ENCODE measurements around the gene AGRN.

Gene AGRN

GRCh38 chr1:1085171-1085841 is 65.4 kb downstream of the AGRN start:
- no peak for TF ChIP-seq CTCF (IDR thresholded peaks at IDR 0.05; ENCODE audit: insufficient read depth, low read length, missing control alignments)
- DNase-seq (ENCODE audit: low read depth, low spot score), result no peak
- no peak overlapping the region for H3K4me3 ChIP-seq (ENCODE audit: low read depth, low read length)
- CTCF ChIA-PET, result no interaction called here
- POLR2A ChIA-PET, result no interaction called here

DNA sequence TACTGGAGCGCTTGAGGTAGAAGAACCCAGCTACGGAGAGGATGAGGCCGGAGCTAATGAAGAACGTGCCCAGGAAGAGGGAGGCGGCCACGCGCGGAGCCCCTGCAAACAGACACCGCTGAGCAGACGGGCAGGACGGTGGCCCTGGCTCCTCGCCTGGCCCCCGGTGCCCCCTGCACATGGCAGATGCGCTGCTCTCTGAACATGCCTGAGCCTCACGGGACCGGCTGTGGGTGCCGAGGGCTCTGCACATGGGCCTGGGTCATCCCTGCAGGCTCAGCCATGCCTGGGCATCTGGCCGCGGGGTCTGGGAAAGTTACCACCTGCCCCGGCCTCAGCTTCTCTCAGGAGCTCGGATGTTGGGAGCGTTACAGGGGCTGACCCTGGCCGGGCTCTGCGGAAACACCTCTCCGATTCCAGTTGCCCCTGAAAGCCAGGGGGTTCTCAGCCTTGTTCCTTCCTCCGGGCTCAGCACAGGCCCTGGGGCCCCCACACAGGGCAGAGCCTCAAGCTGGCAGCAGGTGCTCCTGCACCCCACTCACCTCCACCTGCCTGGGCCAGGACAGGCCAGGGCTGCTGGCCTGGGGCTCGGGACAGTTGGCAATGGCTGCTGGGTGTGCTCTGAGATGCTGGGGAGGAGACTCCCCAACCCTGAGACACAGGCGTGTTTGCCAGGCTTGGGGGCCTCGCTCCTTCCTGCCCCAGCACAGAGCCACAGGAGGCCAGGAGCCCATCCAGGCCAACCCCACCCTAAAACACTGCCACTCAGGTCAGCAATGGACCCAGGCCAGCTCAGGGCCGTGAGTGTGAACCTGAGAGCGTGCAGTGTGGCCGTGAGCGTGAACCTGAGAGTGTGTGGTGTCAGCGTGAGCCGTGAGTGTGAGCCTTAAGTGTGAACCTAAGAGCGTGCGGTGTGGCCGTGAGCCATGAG is 66.3 kb downstream of the AGRN start:
- ChIA-PET POLR2A (no interaction called here), CTCF (interaction anchor here (1.3 kb wide), 1 partner anchor 67 kb away, joined by 3 read pairs; no protein-coding TSS in a partner anchor)
- no peak for DNase-seq (ENCODE audit: low read depth, low spot score)

GRCh38 chr1:1086911-1087341 is 67.0 kb downstream of the AGRN start:
- CTCF ChIA-PET, result interaction anchor here (1.3 kb wide), 1 partner anchor 68 kb away, joined by 3 read pairs; no protein-coding TSS in a partner anchor
- POLR2A ChIA-PET, result no interaction called here
- no peak for TF ChIP-seq CTCF (IDR thresholded peaks at IDR 0.05; ENCODE audit: insufficient read depth, low read length, missing control alignments)
- no peak for DNase-seq (ENCODE audit: low read depth, low spot score)
- no peak overlapping the region for H3K4me3 ChIP-seq (ENCODE audit: low read depth, low read length)

More for the DNA sequence above, 66.3 kb downstream of the AGRN start:
- no peak for TF ChIP-seq CTCF (IDR thresholded peaks at IDR 0.05; ENCODE audit: insufficient read depth, low read length, missing control alignments)
- H3K4me3 ChIP-seq (ENCODE audit: low read depth, low read length), result no peak overlapping the region

DNA sequence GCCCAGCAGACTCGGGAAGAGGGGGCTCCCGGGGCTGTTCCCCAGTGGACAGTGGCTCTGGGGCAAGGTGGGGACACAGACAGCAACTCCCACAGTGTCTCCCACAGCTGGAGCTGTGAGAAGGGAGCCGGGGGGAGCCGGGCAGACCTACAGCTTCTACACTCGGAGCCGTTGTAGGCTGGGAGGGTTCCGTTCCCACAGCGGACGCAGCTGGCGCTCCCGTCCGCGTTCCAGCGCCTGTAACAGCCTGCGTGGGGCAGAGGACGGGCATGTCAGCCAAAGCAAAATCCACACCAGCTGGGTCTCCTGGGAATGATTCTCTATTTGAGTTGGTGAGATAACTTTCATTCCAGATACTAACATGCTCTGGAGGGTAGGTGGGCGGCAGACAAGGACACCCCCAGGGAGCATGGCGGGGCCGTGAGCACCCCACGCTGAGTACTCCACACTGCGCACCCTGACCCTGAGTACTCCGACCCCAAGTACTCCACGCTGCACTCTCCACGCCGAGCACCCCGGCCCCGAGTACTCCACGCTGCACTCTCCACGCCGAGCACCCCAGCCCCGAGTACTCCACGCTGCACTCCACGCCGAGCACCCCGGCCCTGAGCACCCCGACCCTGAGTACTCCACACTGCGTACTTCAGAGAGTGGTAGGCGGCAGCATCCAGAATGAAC is 67.6 kb downstream of the AGRN start:
- DNase-seq (ENCODE audit: low read depth, low spot score), result no peak
- ChIA-PET CTCF (interaction anchor here (1.3 kb wide), 1 partner anchor 68 kb away, joined by 3 read pairs; no protein-coding TSS in a partner anchor), POLR2A (no interaction called here)
- no peak overlapping the region for H3K4me3 ChIP-seq (ENCODE audit: low read depth, low read length)
- TF ChIP-seq CTCF (IDR thresholded peaks at IDR 0.05; ENCODE audit: insufficient read depth, low read length, missing control alignments), result no peak

DNA sequence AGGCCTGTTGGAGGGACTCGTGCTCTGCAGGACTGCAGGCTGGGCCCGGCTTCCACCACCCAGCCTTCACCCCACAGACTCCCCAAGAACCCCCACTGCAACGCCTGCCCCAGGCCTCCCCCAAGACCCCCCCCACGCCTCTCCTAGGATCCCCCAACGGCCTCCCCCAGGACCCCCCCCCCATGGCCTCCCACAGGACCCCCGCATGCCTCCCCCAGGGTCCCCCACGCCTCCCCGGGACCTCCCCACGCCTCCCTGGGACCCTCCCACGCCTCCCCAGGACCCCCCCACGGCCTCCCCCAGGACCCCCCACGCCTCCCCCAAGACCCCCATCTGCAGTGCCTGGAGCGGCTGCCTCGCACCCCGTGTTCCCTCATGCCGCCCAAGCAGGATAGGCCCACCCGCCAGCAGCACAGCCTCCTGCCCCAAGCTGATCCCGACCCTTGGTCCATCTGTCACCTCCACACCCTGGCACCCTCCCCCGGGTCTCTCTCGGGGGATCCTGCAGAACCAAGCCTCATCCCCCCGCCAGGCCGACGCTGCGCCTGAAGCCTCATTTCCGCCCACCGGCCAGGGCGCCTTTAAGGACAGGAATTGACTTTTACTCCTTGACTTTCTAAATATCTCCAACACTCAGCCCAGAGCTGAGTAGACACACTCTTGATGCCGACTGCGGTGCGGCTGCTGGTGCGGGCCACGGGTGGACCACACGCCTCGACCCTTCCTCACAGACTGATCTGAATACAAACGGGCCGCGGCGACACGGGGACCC is 68.3 kb downstream of the AGRN start:
- TF ChIP-seq CTCF (IDR thresholded peaks at IDR 0.05; ENCODE audit: insufficient read depth, low read length, missing control alignments), result no peak
- CTCF ChIA-PET, result interaction anchor here (0.6 kb wide), 1 partner anchor 9 kb away, joined by 3 read pairs; no protein-coding TSS in a partner anchor

More for the DNA sequence above, 68.3 kb downstream of the AGRN start:
- POLR2A ChIA-PET, result no interaction called here
- no peak for DNase-seq (ENCODE audit: low read depth, low spot score)
- no peak overlapping the region for H3K4me3 ChIP-seq (ENCODE audit: low read depth, low read length)
